Measurements from ENCODE around the gene ZNF701. TPM values are rescaled to one million over a fixed set of nuclear protein-coding genes. Genes with fewer than 3 reads are reported as not detected.

The ZNF701 gene
- total and polyA plus RNA-seq, 2 of the 8 experiments (the other 6 are each of a cell fraction or from before 2014, with no cell fraction given) = 4.9 to 18.7 TPM

DNA sequence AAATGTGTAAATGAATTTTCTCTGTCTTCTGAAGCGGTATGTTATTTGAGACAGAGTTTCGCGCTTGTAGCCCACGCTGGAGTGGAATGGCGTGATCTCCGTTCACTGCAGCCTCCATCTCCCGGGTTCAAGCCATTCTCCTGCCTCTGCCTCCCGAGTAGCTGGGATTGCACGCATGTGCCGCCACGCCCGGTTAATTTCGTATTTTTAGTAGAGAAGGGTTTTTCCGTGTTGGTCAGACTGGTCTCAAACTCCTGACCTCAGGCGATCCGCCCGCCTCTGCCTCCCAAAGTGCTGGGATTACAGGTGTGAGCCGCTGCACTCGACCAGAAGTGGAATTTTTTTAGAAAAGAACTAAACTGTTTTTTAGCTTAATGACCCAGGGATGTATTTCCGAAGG, 46.0 kb upstream of the ZNF701 start (continued):
- TF ChIP-seq CTBP2 (IDR thresholded peaks at IDR 0.05; ENCODE audit: borderline replicate concordance, insufficient read depth, insufficient read length, low read length) (no peak), ASH2L (IDR thresholded peaks at IDR 0.05; ENCODE audit: low read length) (no peak), RFX5 (IDR thresholded peaks at IDR 0.05; ENCODE audit: borderline replicate concordance, low read depth, low read length) (no peak), KDM1A (IDR thresholded peaks at IDR 0.05; ENCODE audit: borderline replicate concordance, low read length) (no peak), SAP30 (IDR thresholded peaks at IDR 0.05; ENCODE audit: insufficient read depth, insufficient replicate concordance, low read length) (no peak), RAD21 (IDR thresholded peaks at IDR 0.05 in 1 of 2, conservative IDR thresholded peaks at IDR 0.05 in 1 of 2; ENCODE audit: low read depth in 2 of 2, low read length in 2 of 2) (no peak), FOSL1 (IDR thresholded peaks at IDR 0.05; ENCODE audit: insufficient read depth, low read depth, low read length) (no peak)
